ENCODE data around the gene SOCS7.

The SOCS7 gene

DNA sequence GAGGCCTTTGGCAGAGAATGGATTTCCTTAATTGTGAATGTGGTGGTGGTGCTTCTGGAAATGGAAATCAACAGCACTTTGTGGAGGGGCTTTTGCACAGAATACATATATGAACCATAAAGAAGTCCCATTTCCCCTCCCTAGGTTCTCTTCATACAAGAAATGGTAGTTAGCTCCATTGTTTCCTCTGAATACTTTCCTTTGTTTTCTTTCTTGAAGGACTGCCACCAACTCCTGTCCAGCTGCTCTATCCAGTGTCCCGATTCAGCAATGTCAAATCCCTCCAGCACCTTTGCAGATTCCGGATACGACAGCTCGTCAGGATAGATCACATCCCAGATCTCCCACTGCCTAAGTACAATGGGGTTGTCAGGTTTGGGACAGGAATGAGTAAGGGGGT lies 43.4 kb downstream of the SOCS7 start:
- no peak for TF ChIP-seq CTCF (IDR thresholded peaks at IDR 0.05; ENCODE audit: borderline replicate concordance, control extremely low read depth, extremely low read depth, insufficient read depth, missing control alignments)
- DNase-seq (ENCODE audit: low spot score), result no peak
- in situ Hi-C loops (cut with MboI; ENCODE audit: low sequenced_read_pairs, unreplicated experiment), result no loop called here

- no peak for TF ChIP-seq CTCF (IDR thresholded peaks at IDR 0.05; ENCODE audit: borderline replicate concordance, control extremely low read depth, extremely low read depth, insufficient read depth, missing control alignments)
- no peak for DNase-seq (ENCODE audit: low spot score)
- in situ Hi-C loops (cut with MboI; ENCODE audit: low sequenced_read_pairs, unreplicated experiment), result no loop called here
Measured at GRCh38 chr17:38397227-38397626, 45.6 kb downstream of the SOCS7 start.

- no peak for DNase-seq (ENCODE audit: low spot score)
- in situ Hi-C loops (cut with MboI; ENCODE audit: low sequenced_read_pairs, unreplicated experiment), result no loop called here
- no peak for TF ChIP-seq CTCF (IDR thresholded peaks at IDR 0.05; ENCODE audit: borderline replicate concordance, control extremely low read depth, extremely low read depth, insufficient read depth, missing control alignments)
Measured at GRCh38 chr17:38400286-38400685, 48.6 kb downstream of the SOCS7 start.

- TF ChIP-seq CTCF (IDR thresholded peaks at IDR 0.05; ENCODE audit: borderline replicate concordance, control extremely low read depth, extremely low read depth, insufficient read depth, missing control alignments), result no peak
- in situ Hi-C loops (cut with MboI; ENCODE audit: low sequenced_read_pairs, unreplicated experiment), result no loop called here
- DNase-seq (ENCODE audit: low spot score), result no peak
Measured at GRCh38 chr17:38401459-38401858, 49.8 kb downstream of the SOCS7 start.

DNA sequence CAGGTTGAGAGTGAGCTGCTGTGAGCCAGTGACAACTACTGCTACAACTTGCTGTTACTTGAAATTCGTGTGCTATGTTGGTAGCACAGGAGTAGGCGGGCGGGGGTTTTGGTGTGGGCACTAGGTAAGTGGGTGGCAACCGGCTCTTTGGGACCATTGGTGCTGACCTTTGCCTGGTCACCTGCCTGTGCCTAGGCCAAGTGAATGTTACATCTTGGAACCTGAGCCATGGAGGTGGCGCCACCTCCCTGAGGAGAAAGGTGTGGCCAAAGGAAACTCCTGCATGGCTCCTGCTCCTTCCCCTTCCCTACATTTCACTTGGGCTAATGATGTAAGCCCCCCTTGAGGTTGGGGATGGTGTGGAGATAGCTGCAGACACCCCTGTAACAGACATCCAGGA lies 51.3 kb downstream of the SOCS7 start:
- TF ChIP-seq CTCF (IDR thresholded peaks at IDR 0.05; ENCODE audit: borderline replicate concordance, control extremely low read depth, extremely low read depth, insufficient read depth, missing control alignments), result no peak
- in situ Hi-C loops (cut with MboI; ENCODE audit: low sequenced_read_pairs, unreplicated experiment), result no loop called here
- no peak for DNase-seq (ENCODE audit: low spot score)

DNA sequence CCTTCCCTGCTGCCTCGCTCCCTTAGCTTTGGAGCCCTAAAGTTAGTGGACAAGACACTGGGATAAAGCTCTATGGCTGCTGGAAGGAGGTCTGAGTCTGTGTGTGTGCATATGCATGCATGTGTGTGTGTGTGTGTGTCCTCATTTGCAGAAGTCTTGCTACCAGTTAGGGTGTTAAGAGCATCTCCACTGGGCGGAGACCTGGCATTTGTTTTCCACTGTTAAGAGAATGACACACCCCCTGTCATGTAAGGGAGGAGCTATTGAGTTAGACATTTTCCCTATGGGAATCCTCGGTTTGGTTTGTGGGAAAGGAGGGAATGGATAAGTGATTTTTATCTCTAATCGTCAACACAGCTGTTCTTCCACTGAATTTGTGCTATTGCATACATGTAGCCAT lies 51.8 kb downstream of the SOCS7 start:
- no peak for TF ChIP-seq CTCF (IDR thresholded peaks at IDR 0.05; ENCODE audit: borderline replicate concordance, control extremely low read depth, extremely low read depth, insufficient read depth, missing control alignments)
- in situ Hi-C loops (cut with MboI; ENCODE audit: low sequenced_read_pairs, unreplicated experiment), result no loop called here
- no peak for DNase-seq (ENCODE audit: low spot score)

All from GM13976 (cell line).